ENCODE data around the gene DMBX1. TPM values are rescaled to one million over a fixed set of nuclear protein-coding genes. Genes with fewer than 3 reads are reported as not detected.

The DMBX1 gene
- total and polyA plus RNA-seq, 9 of the 15 experiments (the other 6 are each of a cell fraction or from before 2014, with no cell fraction given), result 0.25 to 4.3 (median 1.0) TPM

GRCh38 chr1:46527474-46528296 lies 38.0 kb downstream of the DMBX1 start (continued):
- no peak for TF ChIP-seq THAP12 (CRISPR knock-in tag; IDR thresholded peaks at IDR 0.05)
- no peak for TF ChIP-seq ZNF551 (CRISPR knock-in tag; IDR thresholded peaks at IDR 0.05)
- peak; percentile 70; the same call in 1 of the 2 replicates for TF ChIP-seq HMBOX1 (IDR thresholded peaks at IDR 0.05)
- no peak for TF ChIP-seq ZNF655 (CRISPR knock-in tag; IDR thresholded peaks at IDR 0.05)
- TF ChIP-seq NCOA1 (IDR thresholded peaks at IDR 0.05; ENCODE audit: low read depth), result peak; percentile 24; the same call in 1 of the 2 replicates
- TF ChIP-seq RBM14 (IDR thresholded peaks at IDR 0.05; ENCODE audit: borderline replicate concordance, insufficient read depth, low read depth, low read length), result no peak
- peak; percentile 43 to 93; a peak in 2 of 4 replicates for TF ChIP-seq RCOR1 (IDR thresholded peaks at IDR 0.05; ENCODE audit: borderline replicate concordance in 1 of 2, low read depth in 2 of 2, low read length in 2 of 2)
- no peak for TF ChIP-seq SAFB2 (IDR thresholded peaks at IDR 0.05; ENCODE audit: borderline replicate concordance, low read depth, low read length, severe bottlenecking)
- TF ChIP-seq KDM1A (IDR thresholded peaks at IDR 0.05), result peak; percentile 98
- TF ChIP-seq ZNF324 (CRISPR knock-in tag; IDR thresholded peaks at IDR 0.05), result no peak
- TF ChIP-seq RBM15 (IDR thresholded peaks at IDR 0.05; ENCODE audit: insufficient read depth, low read length), result no peak
- TF ChIP-seq HBP1 (CRISPR knock-in tag; IDR thresholded peaks at IDR 0.05), result 0 out of 2 replicates have a peak, but pooled peaks have one; percentile 25
- TF ChIP-seq HMG20A (CRISPR knock-in tag; conservative IDR thresholded peaks at IDR 0.05), result no peak
- TF ChIP-seq ZNF592 (IDR thresholded peaks at IDR 0.05), result peak; percentile 91
- 0 out of 2 replicates have a peak, but pooled peaks have one; percentile 9 for TF ChIP-seq MAFK (IDR thresholded peaks at IDR 0.05; ENCODE audit: low read length)
- no peak for TF ChIP-seq ILF3 (IDR thresholded peaks at IDR 0.05; ENCODE audit: borderline replicate concordance)
